Hepatocyte (in vitro differentiated cells): ENCODE results near the gene FSHR. TPM values are rescaled to one million over a fixed set of nuclear protein-coding genes. Genes with fewer than 3 reads are reported as not detected.

Source experiments
- DNase-seq: peaks from one replicate; pipeline ENCODE4 v3.0.0-alpha.2; 2016; ENCODE audit warnings: low spot score
- H2AFZ ChIP-seq: fragments of 200-600 bp; sonication (generic); 2 replicates; pipeline ENCODE4 v1.6.0; 2016; ENCODE audit warnings: antibody characterized with exemption, mild to moderate bottlenecking
- H3K27ac ChIP-seq: fragments of 200-600 bp; sonication (generic); 2 replicates; pipeline ENCODE4 v1.5.1; 2016; ENCODE audit warnings: mild to moderate bottlenecking
- H3K27me3 ChIP-seq: fragments of 200-600 bp; sonication (generic); 2 replicates; pipeline ENCODE4 v1.6.1; 2016
- H3K36me3 ChIP-seq: fragments of 200-600 bp; sonication (generic); replicated peaks from 2 replicates; pipeline ENCODE4 v1.5.1; 2016; ENCODE audit warnings: low read depth; ENCODE audit not compliant: insufficient read depth
- H3K4me1 ChIP-seq: fragments of 200-600 bp; sonication (generic); 2 replicates; pipeline ENCODE4 v1.5.1; 2016; ENCODE audit warnings: mild to moderate bottlenecking, moderate library complexity; ENCODE audit not compliant: insufficient read depth
- H3K4me2 ChIP-seq: fragments of 200-600 bp; sonication (generic); 2 replicates; pipeline ENCODE4 v1.6.0; 2016
- H3K4me3 ChIP-seq: fragments of 200-600 bp; sonication (generic); 2 replicates; pipeline ENCODE4 v1.5.1; 2016; ENCODE audit warnings: mild to moderate bottlenecking
- H3K79me2 ChIP-seq: fragments of 200-600 bp; sonication (generic); 2 replicates; pipeline ENCODE4 v1.6.0; 2017; ENCODE audit warnings: mild to moderate bottlenecking
- H3K9me2 ChIP-seq: fragments of 200-600 bp; sonication (generic); replicated peaks from 2 replicates; pipeline ENCODE4 v1.6.0; 2017; ENCODE audit warnings: mild to moderate bottlenecking; ENCODE audit not compliant: insufficient read depth
- H3K9me3 ChIP-seq: fragments of 200-600 bp; sonication (generic); 2 replicates; pipeline ENCODE4 v1.5.1; 2016; ENCODE audit warnings: low read depth, mild to moderate bottlenecking
- H4K20me1 ChIP-seq: fragments of 200-600 bp; sonication (generic); 2 replicates; pipeline ENCODE4 v1.6.0; 2016; ENCODE audit warnings: mild to moderate bottlenecking; ENCODE audit not compliant: insufficient read depth, poor library complexity, severe bottlenecking
- CTCF ChIP-seq: fragments of 200-600 bp; sonication (generic); IDR thresholded peaks from 2 replicates; pipeline ENCODE4 v1.5.1; 2016; ENCODE audit warnings: antibody characterized with exemption, mild to moderate bottlenecking; ENCODE audit not compliant: poor library complexity
- EZH2 ChIP-seq: fragments of 200-600 bp; sonication (generic); IDR thresholded peaks from 2 replicates; pipeline ENCODE4 v1.6.1; 2016; ENCODE audit warnings: antibody characterized with exemption, mild to moderate bottlenecking, borderline replicate concordance
- EZH2phosphoT487 ChIP-seq: fragments of 200-600 bp; sonication (generic); IDR thresholded peaks from one replicate; pipeline ENCODE4 v1.6.1; 2018; ENCODE audit warnings: antibody characterized with exemption, mild to moderate bottlenecking, low read depth, moderate library complexity; ENCODE audit not compliant: unreplicated experiment, severe bottlenecking
- WGBS: methylation state at CpG from one replicate; pipeline ENCODE4 v1.1.6; 2016; ENCODE audit warnings: low lambda C conversion rate; ENCODE audit errors: missing lambda C conversion rate; 5-methylcytosine and 5-hydroxymethylcytosine counted together
- microRNA-seq: library from miRNA; unstranded; fragments of <30 nt; microRNA quantifications from one replicate; pipeline ENCODE4, GENCODE V29; 2017
- polyA plus RNA-seq: library from polyadenylated mRNA; unstranded; fragments of >200 nt; fragmentation: Nextera tagmentation; extraction: Ambion mirVana; gene quantifications from 2 replicates; pipeline ENCODE4 v1.2.1, GENCODE V29; 2016
- small RNA-seq: library from RNA; depleted of rRNA; stranded (forward); fragments of <200 nt; gene quantifications from one replicate; pipeline ENCODE3, GENCODE V24; 2014
- total RNA-seq: library from RNA; depleted of rRNA; stranded (reverse); fragments of >200 nt; gene quantifications from 2 replicates; pipeline ENCODE4 v1.2.3, GENCODE V29; 2014

FSHR gene
- total and polyA plus RNA-seq, 2 experiments from 2014 or later = 0.20 to 0.40 TPM

- Histone ChIP-seq H3K4me1 (no peaks in the 10 kb centered on the region), H3K4me3 (no peak overlapping the region), H3K9me3 (no peaks in the 10 kb centered on the region), H2AFZ (no peak overlapping the region), H3K36me3 (no peaks in the 10 kb centered on the region), H3K79me2 (no peaks in the 10 kb centered on the region), H3K9me2 (no peaks in the 10 kb centered on the region), H3K27me3 (no peaks in the 10 kb centered on the region), H3K27ac (no peak overlapping the region), H3K4me2 (no peak overlapping the region), H4K20me1 (no peaks in the 10 kb centered on the region)
- TF ChIP-seq CTCF (no peak), EZH2 (no peak), EZH2phosphoT487 (no peak)
- 92% methylated on average over 2 of the region's 2 CpGs for WGBS
- DNase-seq = no peak
Observed at GRCh38 chr2:48927355-48927754, 227.0 kb downstream of the FSHR start.

GRCh38 chr2:48915884-48916283, 238.4 kb downstream of the FSHR start:
- WGBS = 93% methylated on average over 19 of the region's 19 CpGs
- H3K27ac ChIP-seq = no peak overlapping the region
- H3K9me3 ChIP-seq = no peaks in the 10 kb centered on the region
- H3K27me3 ChIP-seq = peaks cover 2% of the 10 kb centered on the region
- H3K36me3 ChIP-seq = no peaks in the 10 kb centered on the region
- no peak overlapping the region for H3K4me3 ChIP-seq
- DNase-seq = no peak
- H3K79me2 ChIP-seq = no peaks in the 10 kb centered on the region
- no peak for TF ChIP-seq EZH2phosphoT487
- no peaks in the 10 kb centered on the region for H3K9me2 ChIP-seq
- no peaks in the 10 kb centered on the region for H4K20me1 ChIP-seq
- H2AFZ ChIP-seq = no peak overlapping the region
- no peaks in the 10 kb centered on the region for H3K4me1 ChIP-seq
- no peak overlapping the region for H3K4me2 ChIP-seq

GRCh38 chr2:48915227-48915626, 239.1 kb downstream of the FSHR start:
- TF ChIP-seq EZH2phosphoT487 = no peak
- H3K79me2 ChIP-seq = no peaks in the 10 kb centered on the region
- H3K27ac ChIP-seq = no peak overlapping the region
- H3K4me1 ChIP-seq = no peaks in the 10 kb centered on the region
- no peaks in the 10 kb centered on the region for H4K20me1 ChIP-seq
- 81% methylated on average over 10 of the region's 10 CpGs for WGBS
- no peaks in the 10 kb centered on the region for H3K9me3 ChIP-seq
- no peak overlapping the region for H3K4me2 ChIP-seq
- H3K36me3 ChIP-seq = no peaks in the 10 kb centered on the region
- peaks cover 2% of the 10 kb centered on the region for H3K27me3 ChIP-seq
- no peaks in the 10 kb centered on the region for H3K9me2 ChIP-seq
- DNase-seq = no peak
- H2AFZ ChIP-seq = no peak overlapping the region
- H3K4me3 ChIP-seq = no peak overlapping the region

GRCh38 chr2:48914477-48915089, 239.7 kb downstream of the FSHR start:
- Histone ChIP-seq H3K4me2 (no peak overlapping the region), H2AFZ (no peak overlapping the region), H3K79me2 (no peaks in the 10 kb centered on the region), H3K27me3 (peaks cover 2% of the 10 kb centered on the region), H3K9me2 (no peaks in the 10 kb centered on the region), H3K4me3 (no peak overlapping the region), H4K20me1 (no peaks in the 10 kb centered on the region), H3K4me1 (no peaks in the 10 kb centered on the region), H3K27ac (no peak overlapping the region), H3K9me3 (no peaks in the 10 kb centered on the region), H3K36me3 (no peaks in the 10 kb centered on the region)
- TF ChIP-seq CTCF (no peak), EZH2phosphoT487 (no peak), EZH2 (no peak)
- WGBS = 67% methylated on average over 1 of the region's 1 CpG
- no peak for DNase-seq

Small RNA genes within 50 kb of the gene (microRNA-seq; reads per million reads assigned to microRNA genes)
- gene MIR548BA = 1.3 reads per million

Small RNA genes within 50 kb of the gene (small RNA-seq; reads per million reads assigned to genes)
- not detected for gene MIR548BA
